ES-I3 (cell line): ENCODE measurements around the gene TDRD7.
A peak's percentile ranks its signal among the peaks of the same experiment; 100 is the strongest.

Source experiments
- H3K36me3 ChIP-seq: 2 replicates; pipeline ENCODE4 v1.6.1; 2013; ENCODE audit warnings: mild to moderate bottlenecking, low read length, control low read depth, moderate library complexity; ENCODE audit not compliant: insufficient read depth
- H3K4me1 ChIP-seq: 2 replicates; pipeline ENCODE4 v1.6.1; 2013; ENCODE audit warnings: mild to moderate bottlenecking, control low read depth, low read length; ENCODE audit not compliant: insufficient read depth
- H3K9ac ChIP-seq: 2 replicates; pipeline ENCODE4 v1.6.1; 2013; ENCODE audit warnings: low read depth, mild to moderate bottlenecking, low read length, moderate library complexity
- H3K9me3 ChIP-seq: 2 replicates; pipeline ENCODE4 v1.6.1; 2013; ENCODE audit warnings: mild to moderate bottlenecking, low read length, moderate library complexity; ENCODE audit not compliant: control insufficient read depth, insufficient read depth

Gene TDRD7

DNA sequence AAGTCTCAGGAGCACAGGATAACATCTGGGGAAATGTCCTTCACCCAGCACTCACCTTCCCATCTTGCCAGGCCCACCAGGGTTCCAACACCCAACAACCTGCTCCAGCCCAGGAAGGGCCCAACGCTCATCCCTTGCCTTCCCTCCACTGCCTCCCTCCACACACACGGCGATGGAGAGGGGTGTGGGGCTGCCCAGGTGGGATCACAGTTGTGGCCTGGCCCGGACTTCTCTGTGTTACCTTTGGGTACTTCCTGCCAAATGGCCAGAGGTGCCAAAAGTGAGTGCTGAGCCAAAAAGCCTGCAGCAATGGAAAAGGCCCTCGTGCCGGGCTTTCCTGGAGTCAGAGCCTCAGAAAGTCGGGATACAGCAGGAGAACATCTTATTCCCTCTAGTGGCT is 15.6 kb upstream of the TDRD7 start:
- Histone ChIP-seq H3K4me1 (peaks cover 4% of the 10 kb centered on the region; the same call in 1 of the 2 replicates), H3K9ac (no peak overlapping the region), H3K9me3 (no peaks in the 10 kb centered on the region), H3K36me3 (no peaks in the 10 kb centered on the region)

DNA sequence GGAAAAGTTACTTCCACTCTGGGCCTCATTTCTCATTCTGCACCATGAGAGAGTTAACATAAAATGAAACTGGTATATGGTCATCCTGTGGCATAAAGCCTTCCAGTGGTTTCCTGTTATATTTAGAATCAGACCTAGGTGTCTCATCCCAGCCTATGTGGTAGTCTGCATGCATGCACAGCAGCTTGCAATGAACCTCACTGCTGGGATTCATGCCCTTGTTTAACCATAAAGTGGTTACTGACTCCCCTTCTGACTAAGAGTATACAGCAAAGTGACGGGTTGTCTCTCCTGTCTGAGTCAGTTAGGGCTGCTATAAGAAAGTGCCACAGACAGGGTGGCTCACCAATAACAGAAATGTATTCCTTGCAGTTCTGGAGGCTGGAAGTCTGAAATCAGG is 14.7 kb upstream of the TDRD7 start:
- no peaks in the 10 kb centered on the region for H3K9me3 ChIP-seq
- H3K4me1 ChIP-seq = peaks cover 4% of the 10 kb centered on the region; the same call in 1 of the 2 replicates
- H3K36me3 ChIP-seq = no peaks in the 10 kb centered on the region
- no peak overlapping the region for H3K9ac ChIP-seq

DNA sequence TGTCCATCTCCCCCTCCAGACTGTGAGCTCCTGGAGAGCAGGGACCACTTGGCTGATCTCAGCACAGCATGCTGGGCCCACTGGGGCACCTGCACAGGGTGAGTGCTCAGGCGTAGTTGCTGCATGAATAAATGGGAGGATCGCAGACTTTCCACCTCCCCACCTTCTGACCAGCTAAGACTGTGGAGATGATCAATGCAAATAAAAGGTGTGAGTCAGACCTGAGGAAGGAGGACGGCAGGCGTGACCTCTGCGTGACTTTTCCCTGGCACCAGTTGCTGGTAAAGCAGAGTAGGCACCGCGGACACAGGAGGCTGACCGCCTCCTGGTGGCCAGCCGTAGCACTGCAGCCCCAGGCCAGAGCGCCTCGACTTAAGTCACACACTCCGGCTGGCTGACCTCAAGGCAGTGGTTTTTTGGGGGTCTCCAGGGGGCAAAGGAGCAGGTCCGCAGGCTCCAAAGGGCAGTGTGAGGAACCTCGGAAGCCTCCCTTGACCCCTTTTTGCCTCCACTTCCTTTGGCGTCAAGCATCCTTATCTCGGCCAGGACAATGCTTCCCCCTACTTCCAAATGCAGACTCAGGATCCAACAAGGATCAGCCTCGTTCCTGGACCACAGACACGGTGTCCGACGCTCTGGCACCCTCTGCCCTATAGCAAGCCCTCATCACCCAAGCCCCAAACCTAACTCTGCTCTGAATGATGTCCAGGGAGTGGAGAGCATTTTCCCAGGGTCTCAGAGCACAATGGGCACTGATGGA is 12.7 kb upstream of the TDRD7 start:
- H3K9ac ChIP-seq = no peak overlapping the region
- H3K36me3 ChIP-seq = no peaks in the 10 kb centered on the region
- peaks cover 3% of the 10 kb centered on the region; the same call in 1 of the 2 replicates for H3K9me3 ChIP-seq
- peaks cover 4% of the 10 kb centered on the region; the same call in 1 of the 2 replicates for H3K4me1 ChIP-seq

DNA sequence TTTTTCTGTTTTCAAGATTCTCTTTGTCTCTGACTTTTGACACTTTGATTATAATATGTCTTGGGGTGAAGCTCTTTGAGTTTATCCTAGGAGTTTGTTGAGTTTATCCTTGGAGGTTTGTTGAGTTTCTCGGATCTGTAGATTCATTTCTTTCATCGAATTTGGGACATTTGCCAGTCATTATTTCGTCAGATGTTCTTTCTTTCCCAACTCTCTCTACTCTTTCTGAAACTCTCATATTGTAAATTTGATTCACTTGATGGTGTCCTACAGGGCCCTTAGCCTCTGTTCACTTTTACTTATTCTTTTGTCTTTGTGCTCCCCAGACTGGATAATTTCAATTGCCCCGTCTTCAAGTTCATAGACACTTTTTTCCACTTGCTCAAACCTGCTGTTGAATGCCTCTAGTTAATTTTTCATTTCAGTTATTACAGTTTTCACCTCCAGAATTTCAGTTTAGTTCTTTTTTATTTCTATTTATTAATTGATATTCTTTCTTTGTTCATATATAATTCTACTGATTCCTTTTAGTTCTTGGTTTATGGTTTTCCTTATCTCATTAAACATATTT is 8.1 kb upstream of the TDRD7 start:
- Histone ChIP-seq H3K9me3 (peaks cover 3% of the 10 kb centered on the region; the same call in 1 of the 2 replicates), H3K36me3 (no peaks in the 10 kb centered on the region), H3K4me1 (peaks cover 2% of the 10 kb centered on the region), H3K9ac (no peak overlapping the region)

DNA sequence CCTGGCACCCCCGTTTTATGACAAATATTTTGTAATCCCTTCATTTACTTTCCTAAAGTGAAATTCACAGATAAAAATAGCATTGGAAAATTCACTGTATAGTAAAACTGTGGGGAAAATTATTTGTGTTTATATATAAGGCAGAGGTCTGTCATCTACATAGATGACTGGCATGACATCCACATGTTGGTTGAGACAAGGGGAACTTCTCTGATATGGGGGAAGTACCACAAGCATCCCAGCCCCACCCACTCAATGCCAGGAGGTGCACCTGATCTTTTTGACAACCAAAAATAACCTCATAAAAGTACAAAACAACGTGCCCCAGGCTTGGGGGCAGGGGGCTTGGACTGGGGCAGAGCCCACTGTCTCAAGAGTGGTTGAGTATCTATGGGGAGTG is 6.3 kb upstream of the TDRD7 start:
- H3K4me1 ChIP-seq = no peaks in the 10 kb centered on the region; the same call in 1 of the 2 replicates
- H3K9ac ChIP-seq = no peak overlapping the region
- H3K9me3 ChIP-seq = peaks cover 3% of the 10 kb centered on the region; the same call in 1 of the 2 replicates
- no peaks in the 10 kb centered on the region for H3K36me3 ChIP-seq

DNA sequence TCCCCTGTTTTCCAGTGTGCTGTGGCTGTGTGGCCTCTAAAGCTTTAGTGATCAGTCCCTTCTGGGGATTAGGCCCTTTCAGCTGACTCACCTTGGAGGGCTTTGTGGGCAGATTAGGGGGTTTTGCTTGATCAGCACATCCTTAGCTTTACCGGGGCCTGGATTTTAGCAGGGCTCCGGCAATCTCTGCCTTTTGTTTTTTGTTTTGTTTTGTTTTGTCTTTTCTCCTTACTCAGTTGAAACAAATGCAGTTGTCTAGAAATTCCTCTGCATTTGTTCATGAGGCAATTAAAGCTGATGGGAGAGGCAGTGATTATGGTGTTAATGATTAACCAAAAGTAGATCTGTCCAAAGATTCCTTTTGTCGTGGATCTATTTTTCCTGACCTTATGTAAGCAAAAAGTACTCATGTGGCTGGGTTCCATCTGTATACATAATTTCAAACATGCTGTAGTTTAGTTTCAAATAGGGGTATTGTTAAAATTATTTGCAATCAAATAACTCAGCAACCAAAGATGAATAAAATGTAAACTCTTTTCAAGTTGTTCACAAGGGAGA is 5.2 kb upstream of the TDRD7 start:
- H3K9me3 ChIP-seq = peaks cover 3% of the 10 kb centered on the region; the same call in 1 of the 2 replicates
- H3K4me1 ChIP-seq = no peaks in the 10 kb centered on the region; the same call in 1 of the 2 replicates
- no peak overlapping the region for H3K9ac ChIP-seq
- H3K36me3 ChIP-seq = no peaks in the 10 kb centered on the region

DNA sequence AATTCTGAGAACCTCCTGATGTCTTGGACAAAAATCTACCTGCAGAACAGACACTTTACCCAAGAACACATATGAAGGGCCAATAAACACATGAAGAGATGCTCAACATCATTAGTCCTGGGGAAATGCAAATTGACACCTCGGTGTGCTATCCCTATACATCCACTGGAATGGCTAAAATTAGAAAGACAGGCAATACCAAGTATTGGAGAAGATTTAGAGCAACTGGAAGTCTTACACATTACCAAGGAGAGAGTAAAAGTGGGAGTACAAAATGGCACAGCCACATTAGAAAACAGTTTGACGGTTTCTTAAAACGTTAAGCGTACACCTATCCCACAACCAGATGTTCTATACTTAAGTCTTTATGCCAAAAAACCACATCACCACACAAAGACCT is 3.3 kb upstream of the TDRD7 start:
- Histone ChIP-seq H3K9ac (no peak overlapping the region), H3K4me1 (no peaks in the 10 kb centered on the region; the same call in 1 of the 2 replicates), H3K36me3 (no peaks in the 10 kb centered on the region), H3K9me3 (no peaks in the 10 kb centered on the region)

DNA sequence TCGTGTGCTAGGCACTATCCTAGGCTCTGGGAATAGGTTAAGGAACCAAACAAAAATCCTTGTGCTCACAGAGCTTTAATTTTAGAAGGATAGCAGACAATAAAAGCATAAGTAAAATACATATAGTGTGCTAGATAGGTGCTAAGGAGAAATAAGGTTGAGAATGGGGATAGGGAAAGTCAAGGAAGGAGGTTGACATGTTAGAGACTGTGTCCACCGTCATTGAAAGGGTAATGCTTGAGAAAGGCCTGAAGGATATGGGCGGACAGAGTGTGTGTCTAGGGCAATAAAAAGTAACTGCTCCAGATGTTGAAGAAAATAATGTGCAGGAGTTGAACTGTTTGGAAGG is 482 bp upstream of the TDRD7 start:
- Histone ChIP-seq H3K9ac (peak overlapping the region; percentile 83; the same call in 1 of the 2 replicates), H3K36me3 (no peaks in the 10 kb centered on the region), H3K4me1 (no peaks in the 10 kb centered on the region; the same call in 1 of the 2 replicates), H3K9me3 (no peaks in the 10 kb centered on the region)

DNA sequence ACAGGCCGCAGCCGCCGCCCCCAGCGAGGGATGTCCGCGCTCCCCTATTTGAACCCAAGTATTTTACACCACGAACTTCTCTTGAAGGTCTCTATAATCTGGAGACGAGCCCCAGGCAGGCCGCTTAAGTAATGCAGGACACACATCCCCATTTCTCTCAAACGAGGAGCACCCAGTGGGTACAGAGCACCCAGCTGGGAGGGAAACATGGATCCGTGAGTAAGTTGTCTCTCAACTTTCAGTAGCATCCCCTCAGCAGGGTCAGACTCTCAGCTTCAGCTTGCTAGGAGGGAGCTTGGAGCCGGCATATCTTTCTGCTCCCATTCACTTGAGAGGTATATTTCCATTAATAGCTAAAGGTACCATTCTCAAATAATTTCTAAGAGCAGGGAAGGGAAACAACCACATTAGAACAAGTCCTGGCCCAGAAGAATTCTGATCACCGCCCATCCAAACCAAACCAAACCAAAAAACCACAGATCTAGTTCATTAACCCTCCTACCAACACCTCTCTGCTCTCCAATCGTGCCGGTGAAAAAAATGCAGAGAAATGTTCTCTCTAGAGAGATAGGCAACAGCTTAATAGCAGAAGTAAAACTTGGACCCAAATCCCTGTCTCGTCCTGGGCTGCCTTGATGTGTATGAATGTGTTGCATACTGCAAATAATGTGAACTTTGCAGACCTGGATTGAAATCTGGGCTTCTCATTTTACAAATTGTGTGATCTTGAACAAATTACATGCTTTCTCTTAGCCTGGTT is 910 bp downstream of the TDRD7 start:
- Histone ChIP-seq H3K9ac (peak overlapping the region; percentile 83; the same call in 1 of the 2 replicates), H3K36me3 (no peaks in the 10 kb centered on the region), H3K4me1 (no peaks in the 10 kb centered on the region), H3K9me3 (no peaks in the 10 kb centered on the region)

DNA sequence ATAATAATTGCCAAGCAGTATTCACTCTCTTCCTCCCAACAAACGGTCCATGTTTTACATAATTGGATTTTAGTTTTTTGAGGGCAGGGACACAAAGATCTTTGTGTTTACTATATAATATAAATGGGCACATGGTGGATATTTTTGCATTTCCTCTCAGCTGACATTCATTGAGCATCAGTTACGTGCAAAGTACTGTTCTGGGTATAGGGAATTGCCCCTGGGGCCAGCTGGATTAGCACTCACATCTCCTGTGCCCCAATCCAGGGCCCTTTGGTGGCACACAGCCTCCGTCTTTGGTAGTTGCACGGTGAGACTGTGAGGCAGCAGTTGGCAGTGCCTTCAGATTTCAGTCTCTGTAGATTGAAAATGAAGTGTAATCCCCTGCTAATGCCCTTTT is 1.6 kb downstream of the TDRD7 start:
- H3K4me1 ChIP-seq = no peaks in the 10 kb centered on the region
- no peak overlapping the region for H3K9ac ChIP-seq
- no peaks in the 10 kb centered on the region for H3K9me3 ChIP-seq
- no peaks in the 10 kb centered on the region for H3K36me3 ChIP-seq

DNA sequence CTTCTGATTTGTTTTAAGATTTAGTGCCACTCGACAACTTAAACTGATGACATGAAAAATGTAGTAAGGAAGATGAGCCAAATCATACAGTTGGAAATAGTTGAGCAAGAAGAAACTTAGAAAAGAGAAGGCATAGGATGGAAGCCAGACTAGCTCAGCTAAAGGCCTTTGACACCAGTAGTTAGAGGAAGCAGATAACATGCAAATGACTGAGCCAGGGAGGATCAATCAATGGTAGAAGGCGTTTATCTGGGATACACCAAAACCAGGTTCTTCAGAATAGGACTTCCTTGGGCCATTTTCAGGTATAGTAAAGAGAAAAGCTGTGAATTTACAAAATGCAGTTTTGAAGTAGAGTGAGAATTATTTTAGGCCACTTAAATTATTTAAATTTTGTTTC is 3.2 kb downstream of the TDRD7 start:
- Histone ChIP-seq H3K9ac (no peak overlapping the region), H3K36me3 (no peaks in the 10 kb centered on the region), H3K4me1 (no peaks in the 10 kb centered on the region), H3K9me3 (no peaks in the 10 kb centered on the region)

DNA sequence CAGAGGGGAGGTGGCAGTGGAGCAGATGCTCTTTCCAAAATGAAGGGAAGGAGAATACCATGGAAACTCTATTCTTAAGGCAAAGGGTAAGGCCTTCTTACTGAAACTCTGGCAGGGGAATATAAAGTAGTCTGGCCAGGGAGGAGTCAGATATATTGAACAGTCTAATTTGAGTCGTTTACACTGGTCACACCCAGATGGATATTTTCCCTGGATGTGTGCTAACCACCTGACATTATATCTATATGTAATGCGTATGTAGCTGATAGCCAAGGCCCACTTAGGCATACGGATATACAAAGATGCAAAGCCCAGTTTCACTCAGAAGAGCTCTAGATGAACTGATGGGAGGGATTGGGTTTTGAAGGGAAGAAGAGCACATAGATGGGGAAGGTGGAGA is 7.0 kb downstream of the TDRD7 start:
- H3K9me3 ChIP-seq = no peaks in the 10 kb centered on the region
- H3K36me3 ChIP-seq = no peaks in the 10 kb centered on the region
- H3K4me1 ChIP-seq = no peaks in the 10 kb centered on the region
- no peak overlapping the region for H3K9ac ChIP-seq

DNA sequence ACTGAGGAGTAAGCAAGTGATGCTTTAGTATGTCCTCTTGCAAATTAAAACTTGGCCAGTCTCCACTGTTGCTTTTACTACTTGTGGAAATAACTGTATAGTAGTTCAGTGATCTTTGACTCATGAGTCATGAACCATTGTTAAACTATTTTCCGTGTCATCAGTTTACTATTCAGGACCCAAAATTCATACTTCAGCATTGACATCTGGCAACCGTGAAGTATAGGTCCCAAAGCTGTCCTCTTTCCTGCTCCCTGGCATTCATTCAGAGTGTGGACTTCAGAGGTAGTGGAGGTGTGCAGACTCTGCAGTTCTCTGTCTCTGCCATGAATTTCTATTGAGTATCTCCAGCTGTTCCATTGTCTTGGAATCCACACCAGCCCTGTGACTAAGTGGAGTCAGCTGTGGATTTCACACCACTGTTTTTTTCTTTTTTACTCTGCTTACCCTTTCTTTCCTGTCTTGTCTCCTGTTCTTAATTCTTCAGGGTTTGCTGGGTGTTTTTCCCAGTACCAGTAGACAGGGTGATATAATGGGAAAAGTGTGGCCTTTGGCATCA is 7.5 kb downstream of the TDRD7 start:
- Histone ChIP-seq H3K9ac (no peak overlapping the region), H3K9me3 (no peaks in the 10 kb centered on the region), H3K36me3 (no peaks in the 10 kb centered on the region), H3K4me1 (no peaks in the 10 kb centered on the region)

DNA sequence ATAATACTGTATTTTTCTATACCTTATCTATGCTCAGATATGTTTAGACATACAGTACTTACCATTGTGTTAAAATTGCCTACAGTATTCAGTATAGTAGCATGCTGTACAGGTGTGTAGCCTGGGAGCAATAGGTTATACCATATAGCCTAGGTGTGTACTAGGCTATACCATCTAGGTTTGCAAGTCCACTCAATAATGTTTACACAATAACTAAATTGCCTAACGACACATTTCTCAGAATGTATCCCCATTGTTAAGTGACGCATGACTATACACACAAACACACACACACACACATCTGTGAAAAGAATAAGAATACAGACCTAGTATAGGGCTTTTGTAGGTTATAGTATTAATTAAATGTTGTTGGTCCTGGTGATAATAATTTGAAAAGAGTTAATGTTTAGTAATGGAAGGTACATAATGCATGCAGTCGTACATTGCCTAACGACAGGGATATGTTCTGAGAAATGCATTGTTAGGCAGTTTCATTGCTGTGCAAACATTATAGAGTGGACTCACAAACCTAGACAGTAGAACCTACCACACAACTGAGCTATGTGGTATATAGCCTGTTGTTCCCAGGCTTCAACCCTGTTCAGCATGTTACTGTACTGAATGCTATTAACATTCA is 13.6 kb downstream of the TDRD7 start:
- Histone ChIP-seq H3K36me3 (no peaks in the 10 kb centered on the region), H3K9ac (no peak overlapping the region), H3K4me1 (no peaks in the 10 kb centered on the region), H3K9me3 (no peaks in the 10 kb centered on the region)
